Osteoblast (primary cell): ENCODE results near the gene TOMM6. TPM values are rescaled to one million over a fixed set of nuclear protein-coding genes. Genes with fewer than 3 reads are reported as not detected.

Experiments used
- DNase-seq: peaks from one replicate; pipeline ENCODE4 v3.0.0; 2011; ENCODE audit warnings: low spot score, mixed read lengths; ENCODE audit not compliant: insufficient read length; ENCODE audit errors: missing footprints
- H2AFZ ChIP-seq: 2 replicates; pipeline ENCODE4 v1.6.0; 2011; ENCODE audit warnings: mild to moderate bottlenecking, low read length
- H3K27ac ChIP-seq: 2 replicates; pipeline ENCODE4 v1.5.1; 2011; ENCODE audit warnings: mild to moderate bottlenecking, low read depth, low read length, moderate library complexity
- H3K27me3 ChIP-seq: 2 replicates; pipeline ENCODE4 v1.6.0; 2012; ENCODE audit warnings: mild to moderate bottlenecking, control low read depth, inconsistent platforms, low read length, moderate library complexity; ENCODE audit not compliant: insufficient read depth
- H3K36me3 ChIP-seq: 2 replicates; pipeline ENCODE4 v1.5.1; 2011; ENCODE audit warnings: mild to moderate bottlenecking, low read length, control low read depth, moderate library complexity; ENCODE audit not compliant: insufficient read depth
- H3K4me1 ChIP-seq: 2 replicates; pipeline ENCODE4 v1.5.1; 2011; ENCODE audit warnings: mild to moderate bottlenecking, low read length, control low read depth, moderate library complexity; ENCODE audit not compliant: insufficient read depth
- H3K4me2 ChIP-seq: 2 replicates; pipeline ENCODE4 v1.6.0; 2011; ENCODE audit warnings: mild to moderate bottlenecking, low read length; ENCODE audit not compliant: insufficient read depth
- H3K4me3 ChIP-seq: fragments of 200-600 bp; sonication (generic); 3 replicates; pipeline ENCODE4 v1.5.1; 2012; ENCODE audit warnings: mild to moderate bottlenecking, low read length, inconsistent platforms; ENCODE audit not compliant: insufficient read depth
- H3K79me2 ChIP-seq: 2 replicates; pipeline ENCODE4 v1.6.0; 2012; ENCODE audit warnings: mild to moderate bottlenecking, low read length, control low read depth, inconsistent platforms; ENCODE audit not compliant: insufficient read depth
- H3K9me3 ChIP-seq: 2 replicates; pipeline ENCODE4 v1.5.1; 2011; ENCODE audit warnings: low read depth, low read length, control low read depth
- H4K20me1 ChIP-seq: 2 replicates; pipeline ENCODE4 v1.6.0; 2012; ENCODE audit warnings: mild to moderate bottlenecking, low read length, control low read depth; ENCODE audit not compliant: insufficient read depth
- CTCF ChIP-seq: IDR thresholded peaks from 2 replicates; pipeline ENCODE4 v1.5.1; 2011; ENCODE audit warnings: mild to moderate bottlenecking, low read depth, low read length, moderate library complexity; ENCODE audit errors: extremely low read depth
- total RNA-seq: library from RNA; depleted of rRNA; stranded (reverse); fragments of >200 nt; gene quantifications from 2 replicates; pipeline ENCODE4 v1.2.3, GENCODE V29; 2012

The TOMM6 gene
- total RNA-seq, 1 donor: 54.6 TPM

- H3K4me1 ChIP-seq: no peaks in the 10 kb centered on the region
- no peak for TF ChIP-seq CTCF
Measured at GRCh38 chr6:41750374-41750773, 37.1 kb upstream of the TOMM6 start.

DNA sequence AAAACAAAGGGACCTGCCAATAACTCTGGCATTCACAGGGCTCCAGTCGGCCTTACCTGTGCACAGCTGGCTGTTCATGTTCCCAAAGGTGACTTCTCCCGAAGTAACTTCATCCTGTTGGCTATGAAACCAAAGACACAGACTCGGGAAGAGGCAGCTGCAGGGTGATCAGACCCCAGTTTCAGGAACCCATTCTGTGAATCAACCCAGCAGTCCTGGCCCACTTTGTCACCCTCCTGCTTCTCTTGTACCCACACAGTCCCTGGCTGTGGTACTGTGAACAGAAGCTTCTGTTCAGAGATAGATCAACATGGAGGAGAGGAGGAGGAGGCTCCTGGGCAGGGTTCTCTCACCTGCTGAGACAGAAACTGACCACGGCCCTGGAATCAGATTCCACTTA, 31.6 kb upstream of the TOMM6 start:
- no peaks in the 10 kb centered on the region for H3K9me3 ChIP-seq
- H3K4me1 ChIP-seq: no peaks in the 10 kb centered on the region
- no peak overlapping the region for H2AFZ ChIP-seq
- no peaks in the 10 kb centered on the region for H3K36me3 ChIP-seq
- no peak overlapping the region for H3K4me2 ChIP-seq
- no peaks in the 10 kb centered on the region for H3K79me2 ChIP-seq
- no peak overlapping the region for H3K27ac ChIP-seq
- no peak overlapping the region for H3K4me3 ChIP-seq
- H3K27me3 ChIP-seq: peaks cover 18% of the 10 kb centered on the region
- H4K20me1 ChIP-seq: no peaks in the 10 kb centered on the region
- peak; percentile 72 for DNase-seq
- TF ChIP-seq CTCF: no peak

More at GRCh38 chr6:41750374-41750773, 37.1 kb upstream of the TOMM6 start:
- no peaks in the 10 kb centered on the region for H3K36me3 ChIP-seq
- H3K79me2 ChIP-seq: no peaks in the 10 kb centered on the region
- H3K4me2 ChIP-seq: no peak overlapping the region
- H3K4me3 ChIP-seq: no peak overlapping the region
- no peak overlapping the region for H3K27ac ChIP-seq
- no peak for DNase-seq
- peaks cover 14% of the 10 kb centered on the region for H3K27me3 ChIP-seq
- no peaks in the 10 kb centered on the region for H3K9me3 ChIP-seq
- no peaks in the 10 kb centered on the region for H4K20me1 ChIP-seq
- no peak overlapping the region for H2AFZ ChIP-seq

DNA sequence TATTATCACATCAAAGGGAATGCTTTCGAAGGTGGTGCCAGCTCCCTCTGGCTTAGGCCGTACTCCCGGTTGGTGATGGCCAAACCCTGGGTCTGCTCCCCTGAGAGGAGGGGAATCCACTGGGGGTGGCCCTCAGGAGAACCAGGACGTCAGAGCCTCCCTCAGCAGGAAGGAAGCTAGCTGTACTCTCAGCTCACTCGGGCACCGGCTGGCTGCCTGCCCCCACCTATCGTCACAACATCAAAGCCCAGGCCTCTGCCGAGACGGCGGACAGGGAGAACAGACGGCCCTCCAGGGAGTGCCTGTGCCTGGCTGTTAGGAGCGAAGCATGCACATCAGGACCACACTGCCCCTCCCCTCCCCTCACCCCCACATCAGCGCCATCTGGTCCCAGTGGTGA, 31.1 kb upstream of the TOMM6 start:
- peaks cover 18% of the 10 kb centered on the region for H3K27me3 ChIP-seq
- H2AFZ ChIP-seq: no peak overlapping the region
- H3K4me2 ChIP-seq: no peak overlapping the region
- no peak overlapping the region for H3K27ac ChIP-seq
- no peaks in the 10 kb centered on the region for H3K9me3 ChIP-seq
- DNase-seq: no peak
- H3K36me3 ChIP-seq: no peaks in the 10 kb centered on the region
- no peaks in the 10 kb centered on the region for H4K20me1 ChIP-seq
- H3K4me1 ChIP-seq: no peaks in the 10 kb centered on the region
- H3K79me2 ChIP-seq: no peaks in the 10 kb centered on the region
- no peak overlapping the region for H3K4me3 ChIP-seq
- no peak for TF ChIP-seq CTCF

- Histone ChIP-seq H3K4me3 (no peak overlapping the region), H3K4me1 (no peaks in the 10 kb centered on the region), H3K4me2 (no peak overlapping the region), H2AFZ (no peak overlapping the region), H3K36me3 (no peaks in the 10 kb centered on the region), H3K27me3 (peaks cover 18% of the 10 kb centered on the region), H3K9me3 (no peaks in the 10 kb centered on the region), H4K20me1 (no peaks in the 10 kb centered on the region), H3K27ac (no peak overlapping the region), H3K79me2 (no peaks in the 10 kb centered on the region)
- DNase-seq: no peak
- no peak for TF ChIP-seq CTCF
Measured at GRCh38 chr6:41757271-41757670, 30.2 kb upstream of the TOMM6 start.
